GM19351 (cell line): ENCODE data around the gene SENP1.

Experiments
- ATAC-seq: cut with Tn5 transposase; IDR thresholded peaks from one replicate; pipeline ENCODE4 v1.9.1; 2021; ENCODE audit warnings: mild to moderate bottlenecking, moderate library complexity; ENCODE audit not compliant: unreplicated experiment

The SENP1 gene

GRCh38 chr12:48001505-48002413 is 104.1 kb downstream of the SENP1 start:
- ATAC-seq, result no peak

GRCh38 chr12:48000878-48001504 is 104.9 kb downstream of the SENP1 start:
- ATAC-seq, result no peak

GRCh38 chr12:47999816-48000215 is 106.1 kb downstream of the SENP1 start:
- ATAC-seq, result no peak

- ATAC-seq, result no peak
Measured at GRCh38 chr12:47997321-47997720, 108.6 kb downstream of the SENP1 start.

- no peak for ATAC-seq
Measured at GRCh38 chr12:47995981-47996401, 109.9 kb downstream of the SENP1 start.

DNA sequence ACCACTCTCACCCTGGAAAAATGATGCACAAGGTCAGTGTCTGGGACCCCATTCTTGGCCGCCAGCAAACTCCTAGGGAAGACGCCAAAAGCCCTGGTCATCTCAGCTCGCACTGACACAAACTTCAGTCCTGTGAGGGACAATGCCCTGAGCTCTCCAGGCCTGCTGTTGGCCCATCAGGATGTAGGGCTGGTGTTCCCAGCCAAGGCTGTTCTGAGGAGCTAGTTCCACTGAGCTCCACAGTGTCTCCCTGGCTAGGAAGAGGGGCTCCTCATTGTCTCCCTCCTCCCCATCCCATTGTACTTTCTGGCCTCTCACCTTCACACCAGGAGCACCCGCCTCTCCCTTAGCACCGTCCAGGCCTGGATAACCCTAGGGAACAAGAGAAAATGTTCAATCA is 112.4 kb downstream of the SENP1 start:
- no peak for ATAC-seq
